Measurements from ENCODE around the gene SPIRE2. TPM values are rescaled to one million over a fixed set of nuclear protein-coding genes. Genes with fewer than 3 reads are reported as not detected.
"Not testable (repeated sequence)": the region's sequence is repeated elsewhere in the genome, so short reads cannot be mapped to it uniquely, and the experiment has no call there.

SPIRE2 gene
- total and polyA plus RNA-seq, 2 donors (not counting 1 experiment from before 2014, with no cell fraction given): 0.59 to 3.8 TPM

DNA sequence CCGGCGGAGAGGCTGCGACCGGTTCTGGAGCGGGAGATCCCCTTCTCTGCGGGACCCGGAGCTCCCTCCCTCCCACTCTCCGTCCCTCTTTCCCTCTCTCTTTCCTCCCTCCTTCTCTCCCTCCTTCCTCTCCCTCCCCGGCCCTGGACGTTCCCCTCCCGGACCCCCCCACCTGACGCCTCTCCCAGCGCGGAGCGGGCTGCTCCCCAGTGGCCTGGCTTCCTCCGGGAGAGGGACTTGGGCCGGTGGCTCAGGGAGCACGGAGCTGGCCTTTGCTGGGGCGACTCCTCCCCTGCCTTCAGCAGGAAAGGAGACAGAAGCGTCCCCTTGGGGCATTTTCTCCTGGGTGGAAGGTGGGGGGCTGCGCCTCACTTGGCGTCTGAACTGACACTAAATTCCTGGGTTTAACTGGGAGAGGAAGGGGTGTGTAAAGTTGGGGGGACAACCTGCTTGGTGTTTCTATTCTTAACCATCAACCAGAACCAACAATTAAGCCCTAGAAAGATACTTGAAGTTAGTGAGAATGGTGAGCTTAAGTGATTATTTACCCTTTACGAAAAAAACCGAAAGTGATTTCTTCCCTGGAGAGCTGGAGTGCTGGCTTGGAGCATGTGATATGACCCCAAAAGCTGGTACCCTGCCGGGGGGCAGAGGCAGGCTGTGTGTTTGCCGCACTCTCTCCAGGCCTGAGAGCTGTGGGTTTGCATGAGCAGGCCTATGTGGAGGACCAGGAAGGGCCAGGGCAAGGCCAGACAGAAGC lies 775 bp downstream of the SPIRE2 start:
- Histone ChIP-seq H4K20me1 (ENCODE audit: control insufficient read depth, extremely low read depth, insufficient read depth, low read length) (no peaks in the 10 kb centered on the region), H3K27ac (ENCODE audit: insufficient read depth, low read length) (no peak overlapping the region), H3K4me2 (ENCODE audit: extremely low read depth, insufficient read depth, low read length) (peak overlapping the region; percentile 64), H3K27me3 (ENCODE audit: control insufficient read depth, insufficient read depth, low read length) (no peaks in the 10 kb centered on the region), H3K36me3 (ENCODE audit: control insufficient read depth, insufficient read depth, low read length) (no peaks in the 10 kb centered on the region), H3K79me2 (ENCODE audit: control insufficient read depth, insufficient read depth, low read length) (no peaks in the 10 kb centered on the region), H2AFZ (ENCODE audit: low read length) (no peak overlapping the region), H3K9ac (ENCODE audit: insufficient read depth, low read length) (peak overlapping the region; percentile 23), H3K9me3 (ENCODE audit: control insufficient read depth, insufficient read depth, low read depth, low read length) (no peaks in the 10 kb centered on the region), H3K4me3 (replicated peaks in 1 of 4; ENCODE audit: control extremely low read depth in 1 of 4, insufficient read depth in 1 of 4, low read depth in 3 of 4, low read length in 4 of 4) (peak overlapping the region; percentile 31 to 57 (median 42)), H3K4me1 (ENCODE audit: control insufficient read depth, extremely low read depth, insufficient read depth, low read length) (peaks cover 3% of the 10 kb centered on the region)
- TF ChIP-seq, protein P1, sequence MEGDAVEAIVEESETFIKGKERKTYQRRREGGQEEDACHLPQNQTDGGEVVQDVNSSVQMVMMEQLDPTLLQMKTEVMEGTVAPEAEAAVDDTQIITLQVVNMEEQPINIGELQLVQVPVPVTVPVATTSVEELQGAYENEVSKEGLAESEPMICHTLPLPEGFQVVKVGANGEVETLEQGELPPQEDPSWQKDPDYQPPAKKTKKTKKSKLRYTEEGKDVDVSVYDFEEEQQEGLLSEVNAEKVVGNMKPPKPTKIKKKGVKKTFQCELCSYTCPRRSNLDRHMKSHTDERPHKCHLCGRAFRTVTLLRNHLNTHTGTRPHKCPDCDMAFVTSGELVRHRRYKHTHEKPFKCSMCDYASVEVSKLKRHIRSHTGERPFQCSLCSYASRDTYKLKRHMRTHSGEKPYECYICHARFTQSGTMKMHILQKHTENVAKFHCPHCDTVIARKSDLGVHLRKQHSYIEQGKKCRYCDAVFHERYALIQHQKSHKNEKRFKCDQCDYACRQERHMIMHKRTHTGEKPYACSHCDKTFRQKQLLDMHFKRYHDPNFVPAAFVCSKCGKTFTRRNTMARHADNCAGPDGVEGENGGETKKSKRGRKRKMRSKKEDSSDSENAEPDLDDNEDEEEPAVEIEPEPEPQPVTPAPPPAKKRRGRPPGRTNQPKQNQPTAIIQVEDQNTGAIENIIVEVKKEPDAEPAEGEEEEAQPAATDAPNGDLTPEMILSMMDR (conservative IDR thresholded peaks at IDR 0.05 in 1 of 2, IDR thresholded peaks at IDR 0.05 in 1 of 2; ENCODE audit: low read depth in 1 of 2, low read length in 2 of 2): no peak
- no peak for TF ChIP-seq EZH2 (IDR thresholded peaks at IDR 0.05; ENCODE audit: low read length, missing control alignments)
- DNase-seq (ENCODE audit: low read depth in 2 of 2): no peak

GRCh38 chr16:89829630-89830437 lies 1.6 kb downstream of the SPIRE2 start:
- no peaks in the 10 kb centered on the region for H4K20me1 ChIP-seq (ENCODE audit: control insufficient read depth, extremely low read depth, insufficient read depth, low read length)
- TF ChIP-seq, protein P1 (conservative IDR thresholded peaks at IDR 0.05 in 1 of 2, IDR thresholded peaks at IDR 0.05 in 1 of 2; ENCODE audit: low read depth in 1 of 2, low read length in 2 of 2): no peak
- TF ChIP-seq EZH2 (IDR thresholded peaks at IDR 0.05; ENCODE audit: low read length, missing control alignments): no peak
- H3K27ac ChIP-seq (ENCODE audit: insufficient read depth, low read length): no peak overlapping the region
- H3K4me2 ChIP-seq (ENCODE audit: extremely low read depth, insufficient read depth, low read length): no peak overlapping the region
- no peak for DNase-seq (ENCODE audit: low read depth in 2 of 2)
- no peaks in the 10 kb centered on the region for H3K79me2 ChIP-seq (ENCODE audit: control insufficient read depth, insufficient read depth, low read length)
- H3K4me3 ChIP-seq (replicated peaks in 1 of 4; ENCODE audit: control extremely low read depth in 1 of 4, insufficient read depth in 1 of 4, low read depth in 3 of 4, low read length in 4 of 4): peak overlapping the region in 1 of 4 experiments; percentile 57
- no peak overlapping the region for H3K9ac ChIP-seq (ENCODE audit: insufficient read depth, low read length)
- H3K27me3 ChIP-seq (ENCODE audit: control insufficient read depth, insufficient read depth, low read length): no peaks in the 10 kb centered on the region
- H3K4me1 ChIP-seq (ENCODE audit: control insufficient read depth, extremely low read depth, insufficient read depth, low read length): peaks cover 3% of the 10 kb centered on the region
- H3K36me3 ChIP-seq (ENCODE audit: control insufficient read depth, insufficient read depth, low read length): no peaks in the 10 kb centered on the region
- H3K9me3 ChIP-seq (ENCODE audit: control insufficient read depth, insufficient read depth, low read depth, low read length): no peaks in the 10 kb centered on the region
- H2AFZ ChIP-seq (ENCODE audit: low read length): no peak overlapping the region

DNA sequence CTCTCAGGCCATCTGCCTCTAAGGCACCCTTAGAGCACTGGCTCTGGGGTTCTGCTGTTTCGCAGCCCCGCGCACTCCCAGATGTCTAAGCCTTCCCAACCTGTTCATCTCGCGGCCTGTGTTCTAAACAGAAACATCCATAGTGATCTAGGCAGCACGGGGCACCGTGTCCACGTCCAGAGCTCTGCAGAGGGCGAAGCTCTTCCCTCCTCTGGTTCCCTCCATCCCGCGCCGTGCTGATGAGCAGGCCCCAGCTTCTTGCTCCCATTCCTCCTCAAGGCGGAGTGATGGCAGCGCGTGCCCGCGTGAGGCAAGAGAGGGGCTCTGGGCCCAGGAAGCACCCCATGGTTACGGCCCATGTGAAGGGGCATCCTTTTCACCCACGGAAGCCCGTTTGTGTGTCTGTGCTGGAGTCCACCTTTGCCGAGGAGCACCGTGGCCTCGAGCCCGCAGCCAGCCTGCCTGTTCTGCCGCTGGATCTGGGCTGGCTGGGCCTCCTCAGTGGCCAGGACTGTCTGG lies 3.6 kb downstream of the SPIRE2 start:
- Histone ChIP-seq H3K4me2 (ENCODE audit: extremely low read depth, insufficient read depth, low read length) (no peak overlapping the region), H3K9ac (ENCODE audit: insufficient read depth, low read length) (no peak overlapping the region), H2AFZ (ENCODE audit: low read length) (no peak overlapping the region), H3K36me3 (ENCODE audit: control insufficient read depth, insufficient read depth, low read length) (no peaks in the 10 kb centered on the region), H3K4me3 (replicated peaks in 1 of 4; ENCODE audit: control extremely low read depth in 1 of 4, insufficient read depth in 1 of 4, low read depth in 3 of 4, low read length in 4 of 4) (no peak overlapping the region), H3K27me3 (ENCODE audit: control insufficient read depth, insufficient read depth, low read length) (no peaks in the 10 kb centered on the region), H4K20me1 (ENCODE audit: control insufficient read depth, extremely low read depth, insufficient read depth, low read length) (no peaks in the 10 kb centered on the region), H3K9me3 (ENCODE audit: control insufficient read depth, insufficient read depth, low read depth, low read length) (no peaks in the 10 kb centered on the region), H3K27ac (ENCODE audit: insufficient read depth, low read length) (no peak overlapping the region), H3K79me2 (ENCODE audit: control insufficient read depth, insufficient read depth, low read length) (no peaks in the 10 kb centered on the region), H3K4me1 (ENCODE audit: control insufficient read depth, extremely low read depth, insufficient read depth, low read length) (peaks cover 3% of the 10 kb centered on the region)
- no peak for DNase-seq (ENCODE audit: low read depth in 2 of 2)
- no peak for TF ChIP-seq EZH2 (IDR thresholded peaks at IDR 0.05; ENCODE audit: low read length, missing control alignments)
- TF ChIP-seq, protein P1 (conservative IDR thresholded peaks at IDR 0.05 in 1 of 2, IDR thresholded peaks at IDR 0.05 in 1 of 2; ENCODE audit: low read depth in 1 of 2, low read length in 2 of 2): no peak

DNA sequence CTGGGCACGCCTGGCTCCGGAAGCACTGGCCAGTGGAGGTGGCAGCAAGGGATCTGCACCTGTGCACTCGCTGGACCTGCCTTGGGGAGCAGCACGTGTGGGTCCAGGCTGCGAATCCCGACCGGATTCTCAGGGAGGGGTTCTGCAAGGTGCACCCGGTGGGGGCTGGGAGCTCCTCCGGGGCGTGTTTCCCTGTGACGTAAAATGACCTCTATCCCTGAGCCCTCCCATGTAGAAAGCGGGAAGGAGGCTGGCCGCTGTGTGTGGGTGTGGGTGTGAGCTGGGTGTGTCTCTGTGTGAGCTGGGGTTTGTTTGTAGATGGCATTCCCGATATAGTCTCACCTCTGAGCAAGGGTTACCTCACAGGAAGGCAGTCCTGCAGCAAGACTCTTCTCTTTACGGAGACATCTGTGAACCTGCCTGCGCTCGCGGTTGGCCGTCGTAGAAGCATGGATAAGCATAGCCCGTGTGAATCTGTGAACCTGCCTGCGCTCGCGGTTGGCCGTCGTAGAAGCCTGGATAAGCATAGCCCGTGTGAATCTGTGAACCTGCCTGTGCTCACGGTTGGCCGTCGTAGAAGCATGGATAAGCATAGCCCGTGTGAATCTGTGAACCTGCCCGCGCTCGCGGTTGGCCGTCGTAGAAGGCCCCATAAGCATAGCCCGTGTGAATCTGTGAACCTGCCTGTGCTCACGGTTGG lies 5.5 kb downstream of the SPIRE2 start:
- not testable (repeated sequence) for H3K4me1 ChIP-seq (ENCODE audit: control insufficient read depth, extremely low read depth, insufficient read depth, low read length); DNase-seq (ENCODE audit: low read depth in 2 of 2); H3K4me2 ChIP-seq (ENCODE audit: extremely low read depth, insufficient read depth, low read length); H3K36me3 ChIP-seq (ENCODE audit: control insufficient read depth, insufficient read depth, low read length); H4K20me1 ChIP-seq (ENCODE audit: control insufficient read depth, extremely low read depth, insufficient read depth, low read length); H3K9me3 ChIP-seq (ENCODE audit: control insufficient read depth, insufficient read depth, low read depth, low read length); H3K4me3 ChIP-seq (replicated peaks in 1 of 4; ENCODE audit: control extremely low read depth in 1 of 4, insufficient read depth in 1 of 4, low read depth in 3 of 4, low read length in 4 of 4); H3K27me3 ChIP-seq (ENCODE audit: control insufficient read depth, insufficient read depth, low read length); H3K27ac ChIP-seq (ENCODE audit: insufficient read depth, low read length); H3K79me2 ChIP-seq (ENCODE audit: control insufficient read depth, insufficient read depth, low read length); H2AFZ ChIP-seq (ENCODE audit: low read length); H3K9ac ChIP-seq (ENCODE audit: insufficient read depth, low read length)

Measured in fibroblast of lung (primary cell).